Mesodermal cell (in vitro differentiated cells): ENCODE data around the gene PPARG.
"Not testable (repeated sequence)": the region's sequence is repeated elsewhere in the genome, so short reads cannot be mapped to it uniquely, and the experiment has no call there.

Source experiments
- H3K27ac ChIP-seq: 2 replicates; pipeline ENCODE4 v1.7.0; 2013; ENCODE audit warnings: mild to moderate bottlenecking, low read depth, low read length, moderate library complexity; ENCODE audit not compliant: severe bottlenecking
- H3K36me3 ChIP-seq: 2 replicates; pipeline ENCODE4 v1.7.1; 2013; ENCODE audit warnings: mild to moderate bottlenecking, low read length, moderate library complexity; ENCODE audit not compliant: control insufficient read depth, insufficient read depth
- H3K4me1 ChIP-seq: one replicate; pipeline ENCODE4 v1.7.1; 2013; ENCODE audit warnings: mild to moderate bottlenecking, low read length; ENCODE audit not compliant: insufficient read depth, control insufficient read depth, poor library complexity, severe bottlenecking
- H3K4me3 ChIP-seq: 2 replicates; pipeline ENCODE4 v1.7.0; 2013; ENCODE audit warnings: low read length, control low read depth, mild to moderate bottlenecking; ENCODE audit not compliant: insufficient read depth, poor library complexity, severe bottlenecking; ENCODE audit errors: extremely low read depth
- H3K9me3 ChIP-seq: 2 replicates; pipeline ENCODE4 v1.7.1; 2013; ENCODE audit warnings: mild to moderate bottlenecking, low read length, moderate library complexity; ENCODE audit not compliant: control insufficient read depth
- WGBS, 2 experiments: methylation state at CpG; one replicate each; pipeline ENCODE4 v1.1.5; 2013; ENCODE audit warnings: missing lambda C conversion rate in 2 of 2; ENCODE audit not compliant: insufficient coverage in 2 of 2; 5-methylcytosine and 5-hydroxymethylcytosine counted together

PPARG gene

GRCh38 chr3:12463686-12464085, 174.8 kb downstream of the PPARG start:
- H3K4me3 ChIP-seq, result no peak overlapping the region
- no peak overlapping the region for H3K27ac ChIP-seq
- no peaks in the 10 kb centered on the region for H3K36me3 ChIP-seq
- H3K4me1 ChIP-seq, result peaks cover 9% of the 10 kb centered on the region
- no peaks in the 10 kb centered on the region for H3K9me3 ChIP-seq
- 100% methylated on average over 1 of the region's 1 CpG for WGBS, 2 experiments

- no peaks in the 10 kb centered on the region for H3K36me3 ChIP-seq
- no peaks in the 10 kb centered on the region for H3K9me3 ChIP-seq
- H3K4me1 ChIP-seq, result peaks cover 9% of the 10 kb centered on the region
- no peak overlapping the region for H3K27ac ChIP-seq
- no peak overlapping the region for H3K4me3 ChIP-seq
Observed at GRCh38 chr3:12464181-12464580, 175.3 kb downstream of the PPARG start.

- no peak overlapping the region for H3K4me3 ChIP-seq
- no peak overlapping the region for H3K27ac ChIP-seq
- WGBS, 2 experiments, result 94 to 100% methylated on average over 4 to 10 of the region's 18 CpGs
- H3K4me1 ChIP-seq, result peaks cover 9% of the 10 kb centered on the region
- no peaks in the 10 kb centered on the region for H3K9me3 ChIP-seq
- no peaks in the 10 kb centered on the region for H3K36me3 ChIP-seq
Observed at GRCh38 chr3:12465151-12465835, 176.4 kb downstream of the PPARG start.

GRCh38 chr3:12465836-12466225, 177.0 kb downstream of the PPARG start:
- Histone ChIP-seq H3K27ac (no peak overlapping the region), H3K9me3 (no peaks in the 10 kb centered on the region), H3K36me3 (no peaks in the 10 kb centered on the region), H3K4me3 (no peak overlapping the region), H3K4me1 (peaks cover 8% of the 10 kb centered on the region)
- 35 to 77% methylated on average over 2 to 4 of the region's 4 CpGs for WGBS, 2 experiments

GRCh38 chr3:12467746-12468145, 178.9 kb downstream of the PPARG start:
- 89 to 100% methylated on average over 1 of the region's 2 CpGs for WGBS, 2 experiments
- H3K27ac ChIP-seq, result no peak overlapping the region
- H3K9me3 ChIP-seq, result no peaks in the 10 kb centered on the region
- H3K4me1 ChIP-seq, result no peaks in the 10 kb centered on the region
- no peak overlapping the region for H3K4me3 ChIP-seq
- no peaks in the 10 kb centered on the region for H3K36me3 ChIP-seq

- Histone ChIP-seq H3K36me3 (no peaks in the 10 kb centered on the region), H3K4me1 (no peaks in the 10 kb centered on the region), H3K27ac (no peak overlapping the region), H3K9me3 (no peaks in the 10 kb centered on the region), H3K4me3 (no peak overlapping the region)
- WGBS, 2 experiments, result 88 to 94% methylated on average over 5 of the region's 6 CpGs
Observed at GRCh38 chr3:12468276-12468675, 179.4 kb downstream of the PPARG start.

- WGBS, 2 experiments, result 69 to 94% methylated on average over 2 of the region's 2 CpGs
- Histone ChIP-seq H3K9me3 (no peaks in the 10 kb centered on the region), H3K36me3 (no peaks in the 10 kb centered on the region), H3K4me3 (no peak overlapping the region), H3K4me1 (no peaks in the 10 kb centered on the region), H3K27ac (no peak overlapping the region)
Observed at GRCh38 chr3:12468757-12469156, 179.9 kb downstream of the PPARG start.

GRCh38 chr3:12469222-12469621, 180.4 kb downstream of the PPARG start:
- not testable (repeated sequence) for H3K36me3 ChIP-seq, H3K9me3 ChIP-seq, H3K4me1 ChIP-seq, H3K27ac ChIP-seq, H3K4me3 ChIP-seq
- 66 to 67% methylated on average over 7 of the region's 7 CpGs for WGBS, 2 experiments

- no peaks in the 10 kb centered on the region for H3K9me3 ChIP-seq
- no peaks in the 10 kb centered on the region for H3K36me3 ChIP-seq
- WGBS, 2 experiments, result 89 to 100% methylated on average over 2 to 5 of the region's 5 CpGs
- no peak overlapping the region for H3K27ac ChIP-seq
- H3K4me1 ChIP-seq, result no peaks in the 10 kb centered on the region
- H3K4me3 ChIP-seq, result no peak overlapping the region
Observed at GRCh38 chr3:12470111-12470510, 181.2 kb downstream of the PPARG start.

- Histone ChIP-seq H3K9me3 (no peaks in the 10 kb centered on the region), H3K4me3 (no peak overlapping the region), H3K27ac (no peak overlapping the region), H3K36me3 (no peaks in the 10 kb centered on the region), H3K4me1 (no peaks in the 10 kb centered on the region)
- WGBS, 2 experiments, result 89% methylated on average over 3 of the region's 3 CpGs
Observed at GRCh38 chr3:12470680-12471079, 181.8 kb downstream of the PPARG start.

GRCh38 chr3:12471241-12471640, 182.4 kb downstream of the PPARG start:
- no peaks in the 10 kb centered on the region for H3K36me3 ChIP-seq
- no peaks in the 10 kb centered on the region for H3K9me3 ChIP-seq
- 70 to 71% methylated on average over 5 to 10 of the region's 11 CpGs for WGBS, 2 experiments
- peaks cover 3% of the 10 kb centered on the region for H3K4me1 ChIP-seq
- no peak overlapping the region for H3K4me3 ChIP-seq
- no peak overlapping the region for H3K27ac ChIP-seq
